CD14-positive monocyte (primary cell): Measurements from ENCODE around the gene ALKBH6. TPM values are rescaled to one million over a fixed set of nuclear protein-coding genes. Genes with fewer than 3 reads are reported as not detected.

Experiments
- DNase-seq, 3 donors: peaks; one replicate each; pipeline ENCODE4 v3.0.0-alpha.2; 2011 to 2022
- H2AFZ ChIP-seq: 2 replicates; pipeline ENCODE4 v1.6.0; 2012; ENCODE audit warnings: mild to moderate bottlenecking, low read depth, low read length, inconsistent platforms; ENCODE audit not compliant: insufficient read depth, poor library complexity, severe bottlenecking
- H3K27ac ChIP-seq, 2 donors: 1 replicate in 1 of 2; 2 replicates in 1 of 2; pipeline ENCODE4 v1.5.1; 2012 to 2013; ENCODE audit warnings: low read length in 2 of 2, control low read depth in 1 of 2, inconsistent platforms in 1 of 2, low read depth in 1 of 2, mild to moderate bottlenecking in 1 of 2
- H3K27me3 ChIP-seq, 2 donors: one replicate each; pipeline versions ENCODE4 v1.6.0 to v1.6.1; 2011 to 2013; ENCODE audit warnings: low read length in 2 of 2; ENCODE audit not compliant: control insufficient read depth in 2 of 2, insufficient read depth in 2 of 2
- H3K36me3 ChIP-seq, 2 donors: replicated peaks in 1 of 2; 1 replicate in 1 of 2; 2 replicates in 1 of 2; pipeline versions ENCODE4 v1.5.1 to v1.6.1; 2012 to 2013; ENCODE audit warnings: low read length in 2 of 2, control low read depth in 1 of 2, inconsistent platforms in 1 of 2, mild to moderate bottlenecking in 1 of 2; ENCODE audit not compliant: insufficient read depth in 2 of 2, control insufficient read depth in 1 of 2
- H3K4me1 ChIP-seq, 2 donors: 1 replicate in 1 of 2; 2 replicates in 1 of 2; pipeline versions ENCODE4 v1.5.1 to v1.6.1; 2012 to 2013; ENCODE audit warnings: low read length in 2 of 2, control low read depth in 1 of 2, inconsistent platforms in 1 of 2, mild to moderate bottlenecking in 1 of 2, moderate library complexity in 1 of 2; ENCODE audit not compliant: insufficient read depth in 2 of 2, control insufficient read depth in 1 of 2
- H3K4me2 ChIP-seq: replicated peaks from 2 replicates; pipeline ENCODE3; 2012; ENCODE audit warnings: low read length, moderate library complexity, mild to moderate bottlenecking; ENCODE audit not compliant: poor library complexity, severe bottlenecking; ENCODE audit errors: extremely low read depth
- H3K4me3 ChIP-seq, 3 experiments: fragments of 200-600 bp in 1 of 3; sonication (generic) in 1 of 3; replicated peaks in 1 of 3; 1 replicate in 2 of 3; 2 replicates in 1 of 3; pipeline ENCODE4 v1.5.1; 2011 to 2013; ENCODE audit warnings: low read length in 3 of 3, mild to moderate bottlenecking in 3 of 3, control low read depth in 2 of 3, low read depth in 2 of 3, inconsistent platforms in 1 of 3, moderate library complexity in 1 of 3
- H3K79me2 ChIP-seq: 2 replicates; pipeline ENCODE4 v1.6.0; 2012; ENCODE audit warnings: mild to moderate bottlenecking, control low read depth, inconsistent platforms, low read length, moderate library complexity; ENCODE audit not compliant: insufficient read depth
- H3K9ac ChIP-seq: 2 replicates; pipeline ENCODE4 v1.6.0; 2017; ENCODE audit warnings: low read length, mild to moderate bottlenecking; ENCODE audit not compliant: insufficient read depth, poor library complexity, severe bottlenecking
- H3K9me3 ChIP-seq, 2 donors: replicated peaks in 1 of 2; 1 replicate in 1 of 2; 2 replicates in 1 of 2; pipeline versions ENCODE4 v1.5.1 to v1.6.1; 2012 to 2013; ENCODE audit warnings: low read length in 2 of 2, control low read depth in 1 of 2; ENCODE audit not compliant: control insufficient read depth in 1 of 2, insufficient read depth in 1 of 2
- H4K20me1 ChIP-seq: 2 replicates; pipeline ENCODE4 v1.6.0; 2012; ENCODE audit warnings: mild to moderate bottlenecking, low read length, control low read depth, moderate library complexity; ENCODE audit not compliant: insufficient read depth
- H3K27ac Mint-ChIP-seq, 7 donors: one replicate each; pipeline ENCODE4 v1.8.0; 2020; ENCODE audit warnings: mild to moderate bottlenecking in 7 of 7, mixed read lengths in 7 of 7, moderate library complexity in 6 of 7, inconsistent platforms in 2 of 7
- H3K27me3 Mint-ChIP-seq, 3 donors: one replicate each; pipeline ENCODE4 v1.8.0; 2021 to 2022; ENCODE audit warnings: low read depth in 3 of 3, mild to moderate bottlenecking in 3 of 3, mixed read lengths in 3 of 3, moderate library complexity in 3 of 3, inconsistent platforms in 1 of 3
- H3K36me3 Mint-ChIP-seq, 2 donors: one replicate each; pipeline ENCODE4 v1.8.0; 2020; ENCODE audit warnings: mixed read lengths in 2 of 2, inconsistent platforms in 1 of 2, mild to moderate bottlenecking in 1 of 2
- H3K4me1 Mint-ChIP-seq: one replicate; pipeline ENCODE4 v1.8.0; 2020; ENCODE audit warnings: mild to moderate bottlenecking, mixed read lengths
- H3K4me3 Mint-ChIP-seq, 2 donors: one replicate each; pipeline ENCODE4 v1.8.0; 2020; ENCODE audit warnings: mild to moderate bottlenecking in 2 of 2, mixed read lengths in 2 of 2, moderate library complexity in 1 of 2
- H3K9me3 Mint-ChIP-seq, 7 donors: one replicate each; pipeline ENCODE4 v1.8.0; 2020 to 2022; ENCODE audit warnings: mixed read lengths in 7 of 7, mild to moderate bottlenecking in 6 of 7, moderate library complexity in 6 of 7, inconsistent platforms in 2 of 7
- CTCF ChIP-seq: fragments of 200-600 bp; IDR thresholded peaks from one replicate; pipeline ENCODE4 v1.8.0; 2022; ENCODE audit warnings: antibody characterized with exemption, mild to moderate bottlenecking
- WGBS: methylation state at CpG from one replicate; pipeline ENCODE4 v1.1.5; 2013; ENCODE audit warnings: missing lambda C conversion rate; ENCODE audit not compliant: insufficient coverage; 5-methylcytosine and 5-hydroxymethylcytosine counted together
- intact Hi-C, 2 donors: fragments of 100-400 bp; cut with micrococcal nuclease; formaldehyde crosslinking; loops; one replicate each; pipeline versions ENCODE4 v1.15.0 to v1.15.1; 2023
- polyA plus RNA-seq, 3 donors: library from polyadenylated mRNA; depleted of rRNA in 1 of 3; unstranded in 2 of 3; stranded (reverse) in 1 of 3; fragments of 300-500 nt in 2 of 3; fragments of >200 nt in 1 of 3; fragmentation: Illumina TruSeq in 2 of 3; gene quantifications; 1 replicate in 2 of 3; 2 replicates in 1 of 3; pipeline ENCODE4 v1.2.3, GENCODE V29; 2012 to 2021

Gene ALKBH6
- polyA plus RNA-seq, 3 donors = 13.1 to 29.3 (median 16.1) TPM

GRCh38 chr19:35996777-35997176 lies 17.2 kb downstream of the ALKBH6 start:
- Histone ChIP-seq H2AFZ (no peak overlapping the region), H3K27ac (no peak overlapping the region), H3K27me3 (no peaks in the 10 kb centered on the region), H3K9me3 (no peaks in the 10 kb centered on the region), H3K4me2 (no peak overlapping the region), H3K36me3 (peaks cover 11 to 25% of the 10 kb centered on the region in 2 donors), H3K4me1 (peaks cover 23 to 28% of the 10 kb centered on the region in 2 donors), H3K4me3 (peak overlapping the region in 1 of 3 experiments; percentile 85), H4K20me1 (peaks cover 32% of the 10 kb centered on the region), H3K79me2 (peaks cover 34% of the 10 kb centered on the region), H3K9ac (peak overlapping the region; percentile 79)
- intact Hi-C loops = loop anchor here in 1 of 2 donors (5.0 kb wide), 1 partner anchor 56 kb away; the partner anchor contains the start of genes THAP8 and WDR62
- 98% methylated on average over 5 of the region's 8 CpGs for WGBS
- no peak for TF ChIP-seq CTCF
- Mint-ChIP-seq H3K27ac (peak overlapping the region in 1 of 7 donors; percentile 24), H3K9me3 (no peaks in the 10 kb centered on the region), H3K27me3 (peaks cover 3 to 4% (median 3%) of the 10 kb centered on the region in 3 donors), H3K4me3 (no peak overlapping the region), H3K4me1 (peaks cover 28% of the 10 kb centered on the region), H3K36me3 (peaks cover 13 to 28% of the 10 kb centered on the region in 2 donors)
- DNase-seq = no peak

- Mint-ChIP-seq H3K27me3 (peaks cover 2 to 4% (median 3%) of the 10 kb centered on the region in 3 donors), H3K36me3 (peaks cover 9 to 15% of the 10 kb centered on the region in 2 donors), H3K9me3 (peaks cover 0 to 3% (median 0%) of the 10 kb centered on the region in 7 donors), H3K4me1 (peaks cover 34% of the 10 kb centered on the region), H3K27ac (peak within 1 kb of the TSS; percentile 85 to 95 (median 87)), H3K4me3 (peak within 1 kb of the TSS; percentile 88 to 95)
- peak within 1 kb of the TSS; percentile 79 for H3K9ac ChIP-seq
- TF ChIP-seq CTCF = no peak
- H3K79me2 ChIP-seq = peaks cover 34% of the 10 kb centered on the region
- H3K4me2 ChIP-seq = peak within 1 kb of the TSS; percentile 91
- H4K20me1 ChIP-seq = peaks cover 28% of the 10 kb centered on the region
- WGBS = under 1% methylated on average over 95 of the region's 97 CpGs
- DNase-seq = peak; percentile 93 to 96 (median 94)
- peak within 1 kb of the TSS; percentile 94 for H2AFZ ChIP-seq
- no peaks in the 10 kb centered on the region for H3K9me3 ChIP-seq
- H3K36me3 ChIP-seq = peaks cover 8 to 16% of the 10 kb centered on the region in 2 donors
- peak within 1 kb of the TSS; percentile 27 to 76 for H3K27ac ChIP-seq
- intact Hi-C loops = loop anchor here in 1 of 2 donors (5.0 kb wide), 1 partner anchor 57 kb away; the partner anchor contains the start of genes THAP8 and WDR62
- peaks cover 27 to 28% of the 10 kb centered on the region in 2 donors for H3K4me1 ChIP-seq
- no peaks in the 10 kb centered on the region for H3K27me3 ChIP-seq
- peak within 1 kb of the TSS; percentile 52 to 85 (median 73) for H3K4me3 ChIP-seq
Measured at GRCh38 chr19:35995048-35995993, 18.7 kb downstream of the ALKBH6 start, which contains the start of gene SDHAF1. Gene SDHAF1, plus strand, starts transcription at chr19:35995188. Its CDS starts 87 bp downstream, at chr19:35995275.
